GM18861 (cell line): ENCODE data around the gene HSD17B12.
"Not testable (repeated sequence)": the region's sequence is repeated elsewhere in the genome, so short reads cannot be mapped to it uniquely, and the experiment has no call there.

Source experiments
- ATAC-seq: cut with Tn5 transposase; IDR thresholded peaks from one replicate; pipeline ENCODE4 v1.9.1; 2021; ENCODE audit not compliant: unreplicated experiment

Gene HSD17B12

GRCh38 chr11:43680521-43681400 lies at the start of gene HSD17B12:
Gene HSD17B12, plus strand, starts transcription at chr11:43680738. Its CDS starts 90 bp downstream, at chr11:43680828.
- ATAC-seq: peak; percentile 95

GRCh38 chr11:43631732-43632131 lies 48.8 kb upstream of the HSD17B12 start:
- ATAC-seq: no peak

GRCh38 chr11:43632181-43632580 lies 48.4 kb upstream of the HSD17B12 start:
- no peak for ATAC-seq

- no peak for ATAC-seq
These were observed 41.8 kb upstream of the HSD17B12 start for GRCh38 chr11:43638717-43639116.

GRCh38 chr11:43639224-43639623 lies 41.3 kb upstream of the HSD17B12 start:
- ATAC-seq: no peak

GRCh38 chr11:43639920-43640319 lies 40.6 kb upstream of the HSD17B12 start:
- no peak for ATAC-seq

GRCh38 chr11:43643898-43644620 lies 36.5 kb upstream of the HSD17B12 start:
- ATAC-seq: peak; percentile 99

- no peak for ATAC-seq
These were observed 35.8 kb upstream of the HSD17B12 start for GRCh38 chr11:43644621-43645299.

- no peak for ATAC-seq
These were observed 33.8 kb upstream of the HSD17B12 start for GRCh38 chr11:43646767-43647166.

- ATAC-seq: no peak
These were observed 31.6 kb upstream of the HSD17B12 start for GRCh38 chr11:43648888-43649287.

- ATAC-seq: no peak
These were observed 31.0 kb upstream of the HSD17B12 start for GRCh38 chr11:43649501-43649900.

- ATAC-seq: no peak
These were observed 30.6 kb upstream of the HSD17B12 start for GRCh38 chr11:43649921-43650320.

- ATAC-seq: not testable (repeated sequence)
These were observed 17.5 kb upstream of the HSD17B12 start for GRCh38 chr11:43663018-43663417.

GRCh38 chr11:43664295-43664694 lies 16.2 kb upstream of the HSD17B12 start:
- no peak for ATAC-seq

- ATAC-seq: not testable (repeated sequence)
These were observed 9.3 kb upstream of the HSD17B12 start for GRCh38 chr11:43671284-43671683.

GRCh38 chr11:43674560-43674959 lies 6.0 kb upstream of the HSD17B12 start:
- ATAC-seq: no peak

GRCh38 chr11:43676933-43677332 lies 3.6 kb upstream of the HSD17B12 start:
- no peak for ATAC-seq

- ATAC-seq: no peak
These were observed 934 bp downstream of the HSD17B12 start for GRCh38 chr11:43681401-43681942.

GRCh38 chr11:43682081-43682480 lies 1.5 kb downstream of the HSD17B12 start:
- ATAC-seq: not testable (repeated sequence)

- ATAC-seq: no peak
These were observed 4.9 kb downstream of the HSD17B12 start for GRCh38 chr11:43685440-43685839.

- ATAC-seq: no peak
These were observed 5.7 kb downstream of the HSD17B12 start for GRCh38 chr11:43686207-43686606.
